ENCODE data around the gene GYS1.
A peak's percentile ranks its signal among the peaks of the same experiment; 100 is the strongest.
"Not testable (repeated sequence)": the region's sequence is repeated elsewhere in the genome, so short reads cannot be mapped to it uniquely, and the experiment has no call there.

GYS1 gene

GRCh38 chr19:49022116-49022515 is 29.0 kb upstream of the GYS1 start:
- TF ChIP-seq POLR2A (IDR thresholded peaks at IDR 0.05; ENCODE audit: low read depth, low read length): no peak
- FAIRE-seq (no peak), DNase-seq (ENCODE audit: insufficient read length, low spot score) (no peak)

GRCh38 chr19:49020931-49021895 is 28.1 kb upstream of the GYS1 start:
- no peak for FAIRE-seq
- no peak for TF ChIP-seq POLR2A (IDR thresholded peaks at IDR 0.05; ENCODE audit: low read depth, low read length)
- DNase-seq (ENCODE audit: insufficient read length, low spot score): no peak

GRCh38 chr19:49020342-49020741 is 27.2 kb upstream of the GYS1 start:
- TF ChIP-seq POLR2A (IDR thresholded peaks at IDR 0.05; ENCODE audit: low read depth, low read length): no peak
- no peak for DNase-seq (ENCODE audit: insufficient read length, low spot score)
- FAIRE-seq: no peak

DNA sequence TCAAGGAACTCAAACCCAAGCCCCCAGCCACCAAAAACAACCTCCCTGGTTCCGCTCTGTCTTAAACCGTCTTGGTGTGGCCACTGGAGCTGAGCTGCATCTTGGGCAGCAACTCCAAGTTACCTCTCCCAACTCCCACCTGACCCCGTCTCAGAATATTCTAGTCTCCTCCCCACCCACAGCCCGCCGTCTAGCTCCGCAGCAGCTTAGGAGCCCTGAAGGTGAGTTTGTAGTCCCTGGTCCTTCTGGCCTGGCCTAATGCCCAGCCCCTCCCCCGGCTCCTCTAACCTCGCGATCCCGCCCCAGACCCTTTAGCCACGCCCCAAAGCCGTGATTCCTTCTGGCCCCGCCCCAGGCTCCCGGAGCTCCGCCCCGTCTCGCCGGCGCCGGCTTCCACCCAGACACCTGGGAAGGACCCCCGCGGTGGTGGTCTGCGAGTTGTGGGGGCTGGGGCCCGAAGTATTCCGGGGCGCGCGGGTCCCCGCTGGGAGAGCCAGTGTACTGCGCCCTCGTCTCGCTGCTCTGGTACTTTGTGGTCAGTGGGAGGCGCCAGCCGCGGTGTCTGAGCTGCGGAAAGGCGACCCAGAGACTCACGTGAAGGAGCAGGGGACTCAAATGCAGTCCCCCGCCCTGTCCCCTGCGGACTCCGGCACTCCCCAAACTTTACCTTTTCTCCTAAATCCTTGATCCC is 26.3 kb upstream of the GYS1 start:
- FAIRE-seq (no peak), DNase-seq (ENCODE audit: insufficient read length, low spot score) (peak; percentile 37)
- TF ChIP-seq POLR2A (IDR thresholded peaks at IDR 0.05; ENCODE audit: low read depth, low read length): no peak

GRCh38 chr19:49018388-49019241 is 25.5 kb upstream of the GYS1 start:
- FAIRE-seq; DNase-seq (ENCODE audit: insufficient read length, low spot score): not testable (repeated sequence)
- TF ChIP-seq POLR2A (IDR thresholded peaks at IDR 0.05; ENCODE audit: low read depth, low read length): peak; percentile 23; the same call in 1 of the 2 replicates

GRCh38 chr19:49017666-49018351 is 24.7 kb upstream of the GYS1 start:
- no peak for FAIRE-seq
- TF ChIP-seq POLR2A (IDR thresholded peaks at IDR 0.05; ENCODE audit: low read depth, low read length): 0 out of 2 replicates have a peak, but pooled peaks have one; percentile 19
- peak; percentile 59 for DNase-seq (ENCODE audit: insufficient read length, low spot score)

GRCh38 chr19:49017041-49017665 is 24.0 kb upstream of the GYS1 start, which contains the start of gene LHB:
TSS of gene LHB (minus strand) at chr19:49017091. CDS start at chr19:49017081, 10 bp downstream.
- DNase-seq (ENCODE audit: insufficient read length, low spot score) (no peak), FAIRE-seq (no peak)
- TF ChIP-seq POLR2A (IDR thresholded peaks at IDR 0.05; ENCODE audit: low read depth, low read length): no peak

- DNase-seq (ENCODE audit: insufficient read length, low spot score) (no peak), FAIRE-seq (no peak)
- TF ChIP-seq POLR2A (IDR thresholded peaks at IDR 0.05; ENCODE audit: low read depth, low read length): no peak
These were observed 23.1 kb upstream of the GYS1 start for GRCh38 chr19:49016067-49016839.

- FAIRE-seq (no peak), DNase-seq (ENCODE audit: insufficient read length, low spot score) (no peak)
- TF ChIP-seq POLR2A (IDR thresholded peaks at IDR 0.05; ENCODE audit: low read depth, low read length): no peak
These were observed 21.8 kb upstream of the GYS1 start for GRCh38 chr19:49014870-49015255.

- DNase-seq (ENCODE audit: insufficient read length, low spot score): no peak
- no peak for TF ChIP-seq POLR2A (IDR thresholded peaks at IDR 0.05; ENCODE audit: low read depth, low read length)
- no peak for FAIRE-seq
These were observed 21.2 kb upstream of the GYS1 start for GRCh38 chr19:49014123-49014869.

GRCh38 chr19:49011194-49011593 is 18.1 kb upstream of the GYS1 start:
- no peak for TF ChIP-seq POLR2A (IDR thresholded peaks at IDR 0.05; ENCODE audit: low read depth, low read length)
- FAIRE-seq: no peak

More at GRCh38 chr19:49011194-49011593, 18.1 kb upstream of the GYS1 start:
- no peak for DNase-seq (ENCODE audit: insufficient read length, low spot score)
